Measurements from ENCODE around the gene STEAP1.

DNA sequence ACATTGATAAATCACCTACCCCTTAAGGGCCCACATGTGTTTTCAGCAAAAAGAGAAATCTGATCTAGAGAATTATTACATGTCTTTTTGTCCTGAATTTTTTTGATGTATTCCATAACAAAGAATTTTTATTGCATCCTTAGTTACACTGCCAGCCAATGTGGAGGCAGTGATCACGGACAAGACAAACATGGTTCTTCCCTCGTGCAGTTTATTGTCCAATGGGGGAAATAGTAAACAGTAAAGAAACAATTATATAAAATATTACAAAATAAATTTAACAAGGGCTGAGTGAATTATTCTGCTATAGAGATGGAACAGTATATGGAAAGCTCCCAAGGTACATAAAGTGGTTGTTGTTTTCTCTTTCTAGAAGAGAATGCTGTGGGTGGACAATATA lies 59.3 kb downstream of the STEAP1 start:
- TF ChIP-seq, protein P1, sequence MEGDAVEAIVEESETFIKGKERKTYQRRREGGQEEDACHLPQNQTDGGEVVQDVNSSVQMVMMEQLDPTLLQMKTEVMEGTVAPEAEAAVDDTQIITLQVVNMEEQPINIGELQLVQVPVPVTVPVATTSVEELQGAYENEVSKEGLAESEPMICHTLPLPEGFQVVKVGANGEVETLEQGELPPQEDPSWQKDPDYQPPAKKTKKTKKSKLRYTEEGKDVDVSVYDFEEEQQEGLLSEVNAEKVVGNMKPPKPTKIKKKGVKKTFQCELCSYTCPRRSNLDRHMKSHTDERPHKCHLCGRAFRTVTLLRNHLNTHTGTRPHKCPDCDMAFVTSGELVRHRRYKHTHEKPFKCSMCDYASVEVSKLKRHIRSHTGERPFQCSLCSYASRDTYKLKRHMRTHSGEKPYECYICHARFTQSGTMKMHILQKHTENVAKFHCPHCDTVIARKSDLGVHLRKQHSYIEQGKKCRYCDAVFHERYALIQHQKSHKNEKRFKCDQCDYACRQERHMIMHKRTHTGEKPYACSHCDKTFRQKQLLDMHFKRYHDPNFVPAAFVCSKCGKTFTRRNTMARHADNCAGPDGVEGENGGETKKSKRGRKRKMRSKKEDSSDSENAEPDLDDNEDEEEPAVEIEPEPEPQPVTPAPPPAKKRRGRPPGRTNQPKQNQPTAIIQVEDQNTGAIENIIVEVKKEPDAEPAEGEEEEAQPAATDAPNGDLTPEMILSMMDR (IDR thresholded peaks at IDR 0.05; ENCODE audit: poor library complexity): no peak
- TF ChIP-seq EZH2 (IDR thresholded peaks at IDR 0.05; ENCODE audit: borderline replicate concordance) (no peak), EZH2phosphoT487 (IDR thresholded peaks at IDR 0.05; ENCODE audit: low read depth, severe bottlenecking, unreplicated experiment) (no peak)
